CD4-positive, alpha-beta T cell treated with Interleukin-15 for 1 hour (primary cell): Measurements from ENCODE around the gene SLC38A7.

Experiments used
- DNase-seq: peaks from one replicate; pipeline ENCODE4 v3.0.0-alpha.2; 2020

Gene SLC38A7

DNA sequence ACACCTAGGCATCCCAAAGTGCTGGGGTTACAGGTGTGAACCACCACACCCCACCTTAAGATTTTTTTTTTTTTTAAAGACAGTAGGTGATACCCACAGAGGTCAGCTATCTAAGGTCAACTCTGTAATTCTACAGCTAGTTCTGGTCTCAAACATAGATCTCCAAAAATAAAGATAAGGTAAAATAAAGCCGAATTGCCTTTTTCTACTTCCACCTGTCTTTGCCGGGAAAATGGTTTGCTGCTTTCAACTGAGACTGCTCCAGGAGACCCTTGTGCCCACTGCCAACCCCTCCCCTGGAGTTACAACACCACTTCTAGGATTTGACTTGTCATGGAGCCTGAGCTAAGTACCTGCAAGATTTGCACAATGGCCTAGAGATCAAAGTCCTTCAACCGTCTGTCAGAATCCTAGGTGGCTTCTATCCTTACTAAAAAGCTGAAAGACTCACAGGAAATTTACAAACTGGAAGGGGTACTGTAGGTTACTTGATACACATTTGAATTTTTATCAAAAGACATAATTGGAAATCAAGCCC lies 50.2 kb downstream of the SLC38A7 start:
- DNase-seq, result no peak

DNA sequence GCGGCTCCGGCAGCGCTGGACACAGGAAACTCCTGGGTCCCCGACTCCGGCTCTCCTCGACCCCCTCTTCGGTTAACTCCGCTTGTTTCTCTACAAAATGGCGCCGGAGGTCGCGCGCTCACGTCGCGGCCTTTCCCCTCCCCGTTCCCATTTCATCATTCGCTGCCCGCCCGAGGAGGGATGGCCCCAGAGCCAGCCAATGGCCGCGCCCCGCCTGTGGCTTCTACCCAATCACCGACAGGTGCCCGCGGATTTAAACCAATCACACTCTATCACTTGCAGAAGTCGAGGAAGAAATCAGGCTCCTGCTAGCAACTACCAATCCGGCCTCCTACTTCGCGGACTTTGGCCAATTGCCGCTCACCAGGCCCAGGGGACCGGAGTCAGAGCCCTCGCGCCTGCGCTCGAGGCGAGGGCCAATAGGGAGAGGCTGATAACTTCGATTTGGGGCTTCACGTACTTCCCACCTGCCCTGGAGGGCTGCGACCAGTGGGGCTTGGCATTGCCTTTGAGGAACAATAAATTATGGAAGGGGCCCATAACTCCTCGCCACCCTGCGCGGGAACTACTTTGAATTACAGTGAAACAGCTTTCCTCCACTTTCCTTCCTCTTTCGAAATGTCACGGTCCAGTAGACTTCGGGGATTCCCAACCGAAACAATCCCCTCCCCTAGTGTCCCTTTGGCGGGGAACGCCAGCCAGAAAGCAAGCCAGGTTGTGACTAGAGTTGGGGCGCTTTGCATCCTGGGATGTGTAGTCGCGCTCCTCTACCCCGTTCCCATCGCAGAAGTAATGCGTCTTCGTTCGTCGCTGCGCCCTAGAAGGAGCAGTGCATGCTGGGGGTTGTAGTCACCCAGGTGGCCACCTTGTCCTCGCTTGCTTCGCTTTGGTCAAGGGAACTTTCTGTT lies 54.6 kb downstream of the SLC38A7 start, which contains the start of gene CNOT1:
CNOT1 (minus strand) TSS at position 94 of the 908 bp plus-strand sequence. CDS start 30,489 bp downstream, outside the sequence.
- DNase-seq, result peak; percentile 99

DNA sequence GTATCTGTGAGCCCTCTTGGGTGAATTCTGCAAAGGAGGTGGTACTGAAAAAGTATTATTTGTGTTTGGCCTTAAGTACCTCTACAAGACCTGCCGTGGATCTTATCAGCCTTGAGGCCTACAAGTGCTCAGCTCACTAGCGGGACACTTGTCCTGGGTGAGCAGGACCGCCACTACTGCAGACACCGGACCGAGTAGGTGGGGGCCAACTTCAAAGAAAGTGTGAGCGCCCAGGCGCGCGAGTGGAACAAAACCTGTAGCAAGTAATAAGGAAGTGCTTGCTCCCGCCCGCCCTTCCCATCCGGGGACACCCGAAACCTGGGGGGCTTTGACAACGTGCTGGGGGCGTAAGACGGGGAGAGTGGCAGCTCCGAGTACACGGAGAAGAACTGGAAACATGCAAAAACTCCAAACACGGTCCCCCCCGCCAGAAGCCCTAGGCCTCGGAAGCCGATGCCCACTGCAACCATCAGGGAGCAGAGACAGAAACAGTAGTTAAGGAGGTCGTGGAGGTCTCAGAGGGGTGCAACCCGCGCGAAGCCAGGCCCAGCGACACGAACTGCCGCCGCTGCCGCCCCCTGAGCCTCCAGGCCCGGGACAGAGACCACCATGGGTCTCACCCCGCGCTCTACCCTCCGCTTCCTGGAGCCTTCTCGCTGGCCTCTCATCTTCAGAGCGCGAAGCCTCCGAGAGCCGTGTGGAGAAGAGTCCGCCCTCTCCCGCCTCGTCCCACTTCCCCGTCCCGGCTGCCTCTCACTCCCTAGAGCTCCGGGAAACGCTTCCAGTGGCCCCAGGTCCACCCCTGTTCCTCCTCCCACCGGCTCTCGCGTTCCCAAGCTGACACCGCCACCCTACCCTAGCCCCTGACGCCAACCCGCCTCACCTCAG lies 55.5 kb downstream of the SLC38A7 start:
- DNase-seq, result peak; percentile 57

DNA sequence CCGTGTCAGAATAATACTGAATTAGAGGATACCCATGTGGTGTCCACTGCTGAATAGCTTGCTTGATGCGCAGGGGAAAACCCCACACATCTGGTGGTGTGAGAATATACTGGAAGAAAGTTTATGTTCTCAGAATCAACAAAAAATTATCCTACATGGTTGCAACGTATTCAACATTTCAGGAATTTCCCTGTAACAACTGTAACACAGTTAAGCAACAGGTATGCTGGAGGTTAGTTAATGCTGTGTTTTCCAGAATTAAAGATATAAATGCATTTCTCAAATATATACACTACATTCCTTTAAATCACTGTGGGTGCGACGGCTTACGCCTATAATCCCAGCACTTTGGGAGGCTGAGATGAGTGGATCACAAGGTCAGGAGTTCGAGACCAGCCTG lies 60.4 kb downstream of the SLC38A7 start:
- no peak for DNase-seq

DNA sequence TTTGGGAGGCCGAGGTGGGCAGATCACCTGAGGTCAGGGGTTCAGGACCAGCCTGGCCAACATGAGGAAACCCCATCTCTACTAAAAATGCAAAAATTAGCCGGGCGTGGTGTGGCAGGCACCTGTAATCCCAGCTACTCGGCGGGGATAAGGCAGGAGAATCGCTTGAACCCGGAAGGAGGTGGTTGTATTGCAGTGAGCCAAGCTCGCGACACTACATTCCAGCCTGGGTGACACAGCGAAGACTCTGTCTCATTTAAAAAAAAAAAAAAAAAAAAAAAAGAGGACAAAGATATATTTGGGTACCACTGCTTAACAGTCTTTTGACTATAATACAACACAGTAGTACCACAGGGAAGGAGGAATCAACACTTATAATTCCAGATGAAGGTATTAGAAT lies 64.2 kb downstream of the SLC38A7 start:
- no peak for DNase-seq

DNA sequence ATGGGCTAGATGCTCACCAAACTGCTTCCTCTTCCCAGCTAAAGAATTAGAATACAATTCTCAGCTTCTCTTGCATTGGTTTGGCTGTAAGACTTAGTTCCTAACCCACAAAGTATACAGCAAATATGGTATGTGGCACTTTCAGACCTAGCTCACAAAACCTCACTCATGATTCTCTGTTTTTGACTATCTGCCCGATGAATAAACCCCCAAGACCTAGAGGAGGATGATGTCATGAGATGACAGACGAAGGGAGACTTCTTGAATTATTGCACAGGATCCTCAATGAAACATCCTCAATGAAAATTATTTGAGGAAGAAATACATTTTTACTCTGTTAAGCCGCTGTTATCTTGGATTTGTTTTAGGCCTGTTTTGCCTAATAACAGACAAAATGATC lies 69.3 kb downstream of the SLC38A7 start:
- no peak for DNase-seq
